Glomerular endothelial cell (primary cell): ENCODE results near the gene CAPN5. TPM values are rescaled to one million over a fixed set of nuclear protein-coding genes. Genes with fewer than 3 reads are reported as not detected.
"Not testable (repeated sequence)": the region's sequence is repeated elsewhere in the genome, so short reads cannot be mapped to it uniquely, and the experiment has no call there.

Source experiments
- DNase-seq: peaks from one replicate; pipeline ENCODE4 v3.0.0-alpha.2; 2011; ENCODE audit warnings: low read depth, low spot score; ENCODE audit errors: extremely low read depth
- total RNA-seq: library from RNA; depleted of rRNA; stranded (reverse); fragments of >200 nt; gene quantifications from 2 replicates; pipeline ENCODE4 v1.2.3, GENCODE V29; 2015

Gene CAPN5
- total RNA-seq, 1 donor from 2014 or later, result 8.8 TPM

- DNase-seq, result no peak
Observed at GRCh38 chr11:77042111-77042726, 24.6 kb upstream of the CAPN5 start.

GRCh38 chr11:77044356-77044755 lies 22.4 kb upstream of the CAPN5 start:
- no peak for DNase-seq

- DNase-seq, result no peak
Observed at GRCh38 chr11:77044886-77045285, 21.9 kb upstream of the CAPN5 start.

- DNase-seq, result no peak
Observed at GRCh38 chr11:77046060-77046501, 20.7 kb upstream of the CAPN5 start.

- peak; percentile 92 for DNase-seq
Observed at GRCh38 chr11:77047007-77047927, 19.5 kb upstream of the CAPN5 start.

GRCh38 chr11:77047928-77048446 lies 18.8 kb upstream of the CAPN5 start:
- not testable (repeated sequence) for DNase-seq

- DNase-seq, result no peak
Observed at GRCh38 chr11:77049026-77049425, 17.7 kb upstream of the CAPN5 start.

- DNase-seq, result no peak
Observed at GRCh38 chr11:77051511-77051910, 15.3 kb upstream of the CAPN5 start.

- DNase-seq, result no peak
Observed at GRCh38 chr11:77052518-77052917, 14.3 kb upstream of the CAPN5 start.

GRCh38 chr11:77053217-77054015 lies 13.4 kb upstream of the CAPN5 start:
- DNase-seq, result no peak

- no peak for DNase-seq
Observed at GRCh38 chr11:77054084-77054483, 12.7 kb upstream of the CAPN5 start.

- DNase-seq, result no peak
Observed at GRCh38 chr11:77055101-77055561, 11.6 kb upstream of the CAPN5 start.

GRCh38 chr11:77055913-77056312 lies 10.9 kb upstream of the CAPN5 start:
- DNase-seq, result no peak

- DNase-seq, result no peak
Observed at GRCh38 chr11:77056814-77057402, 9.9 kb upstream of the CAPN5 start.

GRCh38 chr11:77057938-77058474 lies 8.8 kb upstream of the CAPN5 start:
- no peak for DNase-seq

- no peak for DNase-seq
Observed at GRCh38 chr11:77058900-77059299, 7.9 kb upstream of the CAPN5 start.

GRCh38 chr11:77059806-77060205 lies 7.0 kb upstream of the CAPN5 start:
- no peak for DNase-seq

- DNase-seq, result no peak
Observed at GRCh38 chr11:77060234-77060633, 6.5 kb upstream of the CAPN5 start.

GRCh38 chr11:77061258-77061657 lies 5.5 kb upstream of the CAPN5 start:
- DNase-seq, result not testable (repeated sequence)

- no peak for DNase-seq
Observed at GRCh38 chr11:77062924-77063323, 3.8 kb upstream of the CAPN5 start.
